ENCODE measurements around the gene TSPEAR.
"Not testable (repeated sequence)": the region's sequence is repeated elsewhere in the genome, so short reads cannot be mapped to it uniquely, and the experiment has no call there.

DNA sequence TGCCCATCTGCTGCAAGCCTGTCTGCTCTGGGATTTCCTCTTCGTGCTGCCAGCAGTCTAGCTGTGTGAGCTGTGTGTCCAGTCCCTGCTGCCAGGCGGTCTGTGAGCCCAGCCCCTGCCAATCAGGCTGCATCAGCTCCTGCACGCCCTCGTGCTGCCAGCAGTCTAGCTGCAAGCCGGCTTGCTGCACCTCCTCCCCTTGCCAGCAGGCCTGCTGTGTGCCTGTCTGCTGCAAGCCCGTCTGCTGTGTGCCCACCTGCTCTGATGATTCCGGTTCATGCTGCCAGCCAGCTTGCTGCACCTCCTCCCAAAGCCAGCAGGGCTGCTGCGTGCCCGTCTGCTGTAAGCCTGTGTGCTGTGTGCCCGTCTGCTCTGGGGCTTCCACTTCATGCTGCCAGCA is 110.3 kb downstream of the TSPEAR start:
- TF ChIP-seq, protein P1, sequence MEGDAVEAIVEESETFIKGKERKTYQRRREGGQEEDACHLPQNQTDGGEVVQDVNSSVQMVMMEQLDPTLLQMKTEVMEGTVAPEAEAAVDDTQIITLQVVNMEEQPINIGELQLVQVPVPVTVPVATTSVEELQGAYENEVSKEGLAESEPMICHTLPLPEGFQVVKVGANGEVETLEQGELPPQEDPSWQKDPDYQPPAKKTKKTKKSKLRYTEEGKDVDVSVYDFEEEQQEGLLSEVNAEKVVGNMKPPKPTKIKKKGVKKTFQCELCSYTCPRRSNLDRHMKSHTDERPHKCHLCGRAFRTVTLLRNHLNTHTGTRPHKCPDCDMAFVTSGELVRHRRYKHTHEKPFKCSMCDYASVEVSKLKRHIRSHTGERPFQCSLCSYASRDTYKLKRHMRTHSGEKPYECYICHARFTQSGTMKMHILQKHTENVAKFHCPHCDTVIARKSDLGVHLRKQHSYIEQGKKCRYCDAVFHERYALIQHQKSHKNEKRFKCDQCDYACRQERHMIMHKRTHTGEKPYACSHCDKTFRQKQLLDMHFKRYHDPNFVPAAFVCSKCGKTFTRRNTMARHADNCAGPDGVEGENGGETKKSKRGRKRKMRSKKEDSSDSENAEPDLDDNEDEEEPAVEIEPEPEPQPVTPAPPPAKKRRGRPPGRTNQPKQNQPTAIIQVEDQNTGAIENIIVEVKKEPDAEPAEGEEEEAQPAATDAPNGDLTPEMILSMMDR (IDR thresholded peaks at IDR 0.05; ENCODE audit: insufficient read depth, low read length, poor library complexity, severe bottlenecking) = not testable (repeated sequence)
- not testable (repeated sequence) for TF ChIP-seq EZH2phosphoT487 (conservative IDR thresholded peaks at IDR 0.05; ENCODE audit: low read length)

All from SU-DHL-6 (cell line).